Adrenal gland (tissue), 5 donors: Measurements from ENCODE around the gene IQCC.

Source experiments
- CTCF ChIP-seq, 6 experiments: fragments of 450-650 bp in 4 of 6; fragments of 200-600 bp in 2 of 6; sonication (generic) in 1 of 6; IDR thresholded peaks; 1 replicate in 5 of 6; 2 replicates in 1 of 6; pipeline versions ENCODE4 v1.5.1 to v1.8.0; 2016 to 2021; ENCODE audit warnings: antibody characterized with exemption in 6 of 6, mild to moderate bottlenecking in 2 of 6, moderate library complexity in 1 of 6
- POLR2A ChIP-seq, 2 donors: fragments of 450-650 bp; IDR thresholded peaks; one replicate each; pipeline ENCODE4 v1.6.1; 2017; ENCODE audit warnings: antibody characterized with exemption in 2 of 2, mild to moderate bottlenecking in 2 of 2, moderate library complexity in 1 of 2
- donor health status: DM: no; HTN: no; CAD: no.

- TF ChIP-seq POLR2A (IDR thresholded peaks at IDR 0.05) (no peak), CTCF (IDR thresholded peaks at IDR 0.05) (no peak)
Observed at GRCh38 chr1:32247452-32247851, 42.0 kb downstream of the IQCC start.
